ENCODE data around the gene HDLBP. TPM values are rescaled to one million over a fixed set of nuclear protein-coding genes. Genes with fewer than 3 reads are reported as not detected.

Gene HDLBP
- total RNA-seq, 1 donor from 2014 or later: 398 TPM

DNA sequence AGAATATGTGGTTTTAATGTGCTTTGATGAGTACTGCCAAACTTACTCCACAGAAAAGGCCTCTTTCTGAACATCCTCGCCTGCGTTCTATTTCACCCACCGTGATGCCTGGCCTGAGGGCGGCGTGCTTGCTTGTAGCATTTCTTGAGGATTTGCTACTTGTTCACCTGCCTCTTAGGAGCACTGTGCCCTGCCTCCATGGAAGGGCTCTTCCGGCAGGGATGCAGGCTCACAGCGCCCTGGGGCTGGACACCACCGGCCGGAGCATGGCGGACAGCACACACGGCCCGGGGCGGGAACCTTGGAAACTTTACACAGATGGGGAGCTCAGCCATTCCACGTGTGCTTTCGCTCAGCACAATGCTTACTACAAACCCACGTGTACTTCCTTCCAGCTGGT is 89.9 kb downstream of the HDLBP start:
- no peak for DNase-seq (ENCODE audit: low spot score)

DNA sequence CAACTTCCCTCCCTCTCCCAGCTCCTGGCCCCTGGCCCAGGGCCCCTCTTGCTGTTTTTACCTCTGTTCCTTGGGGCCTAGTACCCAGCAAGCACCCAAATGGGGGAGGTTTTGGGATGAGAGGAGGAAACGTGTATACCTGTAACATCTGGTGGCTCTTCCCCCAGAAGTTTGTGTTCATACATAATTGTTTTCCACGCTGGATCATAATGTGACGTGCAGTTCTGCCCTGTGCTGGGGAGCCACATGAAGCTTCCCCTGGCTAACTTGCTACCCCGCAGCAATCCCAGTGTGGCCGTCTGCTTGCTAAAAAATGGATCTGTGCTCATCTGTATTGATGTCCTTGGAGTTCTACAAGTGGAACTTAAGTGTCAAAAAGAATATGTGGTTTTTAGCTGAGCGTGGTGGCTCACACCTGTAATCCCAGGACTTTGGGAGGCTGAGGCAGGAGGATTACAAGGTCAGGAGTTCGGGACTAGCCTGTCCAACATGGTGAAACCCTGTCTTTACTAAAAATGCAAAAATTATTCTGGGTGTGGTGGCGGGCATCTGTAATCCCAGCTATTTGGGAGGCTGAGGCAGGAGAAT is 90.5 kb downstream of the HDLBP start:
- intact Hi-C loops (cut with DNase I): no loop called here
- ATAC-seq: no peak
- DNase-seq (ENCODE audit: low spot score): no peak

More for the DNA sequence above, 89.9 kb downstream of the HDLBP start:
- intact Hi-C loops (cut with DNase I): no loop called here
- no peak for ATAC-seq

- DNase-seq (ENCODE audit: low spot score) (no peak), ATAC-seq (peak; percentile 74)
- intact Hi-C loops (cut with DNase I): no loop called here
These were observed 91.2 kb downstream of the HDLBP start for GRCh38 chr2:241224018-241224850.

GRCh38 chr2:241223211-241224017 is 92.1 kb downstream of the HDLBP start:
- intact Hi-C loops (cut with DNase I): no loop called here
- DNase-seq (ENCODE audit: low spot score) (no peak), ATAC-seq (peak; percentile 15)

- DNase-seq (ENCODE audit: low spot score) (no peak), ATAC-seq (no peak)
- intact Hi-C loops (cut with DNase I): loop anchor here (10.0 kb wide), 1 partner anchor 355 kb away; the partner anchor contains the start of gene AGXT
These were observed 95.6 kb downstream of the HDLBP start for GRCh38 chr2:241219856-241220356.

DNA sequence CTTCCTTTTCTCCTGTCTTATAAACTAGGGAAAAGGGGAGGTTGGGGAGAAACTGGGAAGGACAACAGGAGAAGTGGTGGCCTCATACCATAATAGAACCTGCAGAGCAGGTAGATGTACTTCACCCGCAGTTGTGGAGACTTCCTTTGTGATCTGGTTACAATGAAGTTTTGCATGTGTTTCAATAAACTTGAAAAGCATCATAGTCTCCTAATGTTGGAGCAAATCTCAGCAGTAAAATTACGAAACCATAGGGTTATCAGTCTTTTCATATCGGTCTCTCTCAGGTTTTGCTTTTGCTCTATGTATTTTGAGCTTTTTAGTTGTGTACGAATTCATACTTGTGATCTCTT is 96.5 kb downstream of the HDLBP start:
- intact Hi-C loops (cut with DNase I): loop anchor here (10.0 kb wide), 1 partner anchor 354 kb away; the partner anchor contains the start of gene AGXT
- ATAC-seq (no peak), DNase-seq (ENCODE audit: low spot score) (no peak)

DNA sequence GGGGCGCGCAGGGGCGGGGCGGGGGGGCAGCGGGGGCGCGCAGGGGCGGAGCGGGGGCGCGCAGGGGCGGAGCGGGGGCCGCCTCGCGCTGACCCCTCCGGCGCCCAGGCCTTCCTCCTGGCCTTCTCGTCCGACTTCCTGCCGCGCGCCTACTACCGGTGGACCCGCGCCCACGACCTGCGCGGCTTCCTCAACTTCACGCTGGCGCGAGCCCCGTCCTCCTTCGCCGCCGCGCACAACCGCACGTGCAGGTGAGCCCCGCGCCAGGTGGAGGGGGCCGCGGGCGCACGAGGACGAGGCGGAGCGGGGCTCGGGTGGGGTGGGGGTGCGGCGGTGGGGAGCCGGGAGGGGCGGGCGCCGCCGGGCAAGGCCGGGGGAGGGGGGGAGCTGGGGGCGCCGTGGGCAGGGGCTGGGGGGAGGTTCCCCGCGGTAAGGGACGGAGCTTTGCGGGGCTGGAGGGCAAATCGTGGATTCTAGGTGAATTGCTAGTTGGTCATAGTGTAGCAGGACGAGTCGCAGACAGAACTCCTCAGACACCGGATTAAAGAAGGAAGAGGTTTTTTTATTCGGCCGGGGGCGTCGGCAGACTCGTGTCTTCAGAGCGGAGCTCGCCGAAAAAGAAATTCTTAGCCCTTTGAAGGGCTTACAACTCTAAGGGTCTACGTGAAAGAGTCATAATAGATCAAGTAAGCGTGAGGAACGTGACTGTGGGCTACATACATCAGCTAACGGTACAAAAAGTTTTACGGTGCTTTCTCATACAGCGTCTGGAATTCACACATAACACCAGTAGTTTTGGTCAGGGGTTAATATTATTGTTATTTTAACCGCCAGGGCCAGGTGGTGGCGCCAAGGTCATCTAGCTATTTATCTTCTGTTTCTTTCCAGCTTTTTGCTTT is 97.1 kb downstream of the HDLBP start:
- ATAC-seq (peak; percentile 38), DNase-seq (ENCODE audit: low spot score) (peak; percentile 83)
- intact Hi-C loops (cut with DNase I): loop anchor here (10.0 kb wide), 1 partner anchor 354 kb away; the partner anchor contains the start of gene AGXT

- DNase-seq (ENCODE audit: low spot score) (peak; percentile 84), ATAC-seq (peak; percentile 90)
- intact Hi-C loops (cut with DNase I): loop anchor here (10.0 kb wide), 1 partner anchor 353 kb away; the partner anchor contains the start of gene AGXT
These were observed 98.0 kb downstream of the HDLBP start for GRCh38 chr2:241217320-241218031.

DNA sequence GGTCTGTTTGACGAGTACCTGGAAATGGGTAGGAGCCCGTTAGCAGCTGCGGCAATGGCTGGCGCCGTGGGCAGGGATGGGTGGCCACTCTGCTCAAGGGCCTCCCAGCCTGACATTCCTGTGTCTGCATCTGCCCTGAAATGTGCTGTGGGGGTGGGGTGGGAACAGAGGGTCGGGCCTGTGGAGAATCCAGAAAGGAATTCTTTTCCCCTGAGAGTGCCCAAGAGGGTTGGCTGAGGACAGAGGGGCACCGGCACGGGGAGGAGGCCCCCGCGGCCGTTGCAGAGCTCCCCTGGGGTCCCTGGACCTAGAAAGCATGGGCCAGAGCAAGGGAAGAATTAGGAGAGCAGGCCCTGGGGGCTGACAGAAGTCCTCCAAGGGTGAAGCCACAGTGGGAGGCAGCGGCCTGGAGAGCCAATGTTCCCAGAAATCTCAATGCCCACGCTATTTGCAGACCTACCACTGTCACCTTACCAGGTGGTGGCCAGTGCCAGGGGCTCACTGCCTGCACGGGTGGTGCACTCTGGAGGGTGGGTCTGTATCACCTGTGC is 99.2 kb downstream of the HDLBP start:
- no peak for DNase-seq (ENCODE audit: low spot score)
- ATAC-seq: peak; percentile 4
- intact Hi-C loops (cut with DNase I): loop anchor here (10.0 kb wide), 1 partner anchor 351 kb away; the partner anchor contains the start of gene AGXT

GRCh38 chr2:241215421-241215820 is 100.1 kb downstream of the HDLBP start:
- intact Hi-C loops (cut with DNase I): loop anchor here (10.0 kb wide), 1 partner anchor 351 kb away; the partner anchor contains the start of gene AGXT
- ATAC-seq (no peak), DNase-seq (ENCODE audit: low spot score) (no peak)

DNA sequence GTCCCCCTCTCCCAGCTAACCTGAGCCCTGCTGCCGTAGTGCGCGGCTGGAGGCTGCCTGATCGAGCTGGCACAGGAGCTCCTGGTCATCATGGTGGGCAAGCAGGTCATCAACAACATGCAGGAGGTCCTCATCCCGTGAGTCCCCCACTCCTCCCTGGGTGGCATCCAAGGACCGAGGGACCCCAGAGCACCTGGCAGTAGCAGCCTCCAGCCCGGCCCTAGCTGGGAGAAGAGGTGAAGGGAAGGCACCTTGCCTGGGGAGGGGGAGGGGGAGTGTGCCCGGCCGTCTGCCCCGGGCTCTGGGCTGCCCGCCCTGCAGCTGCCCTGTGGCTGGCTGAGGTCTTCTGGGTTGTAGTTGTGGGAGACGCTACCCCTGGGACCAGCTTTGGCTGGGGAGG is 100.7 kb downstream of the HDLBP start:
- no peak for DNase-seq (ENCODE audit: low spot score)
- no peak for ATAC-seq
- intact Hi-C loops (cut with DNase I): loop anchor here (10.0 kb wide), 1 partner anchor 350 kb away; the partner anchor contains the start of gene AGXT

DNA sequence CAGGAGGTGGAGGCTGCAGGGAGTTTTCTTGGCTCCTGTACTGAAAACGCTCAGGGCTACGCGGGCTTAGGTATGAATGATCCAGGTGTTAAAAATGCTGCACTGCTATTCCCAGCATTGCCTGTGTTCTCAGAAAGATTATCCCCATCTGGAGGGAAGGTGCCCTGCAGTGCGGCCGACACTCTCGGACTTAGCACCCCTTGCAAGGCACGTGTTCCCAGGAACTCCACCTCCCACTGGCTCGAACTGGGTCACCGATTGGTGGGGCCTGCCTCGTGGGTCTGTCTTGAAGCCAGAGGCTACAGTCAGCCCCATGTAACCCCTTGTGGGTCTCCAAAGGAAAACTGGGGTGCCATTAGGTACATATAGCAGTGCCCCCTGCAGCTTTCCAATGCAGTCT is 101.3 kb downstream of the HDLBP start:
- no peak for ATAC-seq
- intact Hi-C loops (cut with DNase I): loop anchor here (10.0 kb wide), 1 partner anchor 349 kb away; the partner anchor contains the start of gene AGXT
- no peak for DNase-seq (ENCODE audit: low spot score)

GRCh38 chr2:241213567-241213966 is 101.9 kb downstream of the HDLBP start:
- ATAC-seq (no peak), DNase-seq (ENCODE audit: low spot score) (no peak)
- intact Hi-C loops (cut with DNase I): loop anchor here (10.0 kb wide), 1 partner anchor 349 kb away; the partner anchor contains the start of gene AGXT

GRCh38 chr2:241213041-241213440 is 102.4 kb downstream of the HDLBP start:
- intact Hi-C loops (cut with DNase I): loop anchor here (10.0 kb wide), 1 partner anchor 348 kb away; the partner anchor contains the start of gene AGXT
- ATAC-seq (no peak), DNase-seq (ENCODE audit: low spot score) (no peak)

GRCh38 chr2:241211276-241211675 is 104.2 kb downstream of the HDLBP start:
- intact Hi-C loops (cut with DNase I): loop anchor here (10.0 kb wide), 1 partner anchor 346 kb away; the partner anchor contains the start of gene AGXT
- DNase-seq (ENCODE audit: low spot score): no peak
- no peak for ATAC-seq

- intact Hi-C loops (cut with DNase I): no loop called here
- DNase-seq (ENCODE audit: low spot score) (no peak), ATAC-seq (peak; percentile 14)
These were observed 106.2 kb downstream of the HDLBP start for GRCh38 chr2:241209271-241209670.

- ATAC-seq (no peak), DNase-seq (ENCODE audit: low spot score) (no peak)
- intact Hi-C loops (cut with DNase I): no loop called here
These were observed 107.4 kb downstream of the HDLBP start for GRCh38 chr2:241208058-241208457.

Data from sciatic nerve (tissue), 2 donors.